PC-3 (cell line): ENCODE data around the gene C10orf71. TPM values are rescaled to one million over a fixed set of nuclear protein-coding genes. Genes with fewer than 3 reads are reported as not detected.

Experiments
- ATAC-seq: fragments of 200-7000 bp; cut with Tn5 transposase; 2 replicates; pipeline ENCODE4 v1.9.1; 2020; ENCODE audit warnings: mild to moderate bottlenecking, moderate library complexity
- BruUV-seq: library from RNA; stranded (reverse); fragments of 400-500 nt; replicated peaks from 2 replicates; lab custom pipeline; 2021; lab: Mats Ljungman, UMichigan
- CTCF ChIA-PET: fragments of 300-600 bp; sonication (Branson Sonifier 250); formaldehyde crosslinking; loops from one replicate; lab custom pipeline; 2022; ENCODE audit warnings: antibody characterized with exemption; lab: Charles Lee
- POLR2A ChIA-PET: fragments of 300-600 bp; sonication (Branson Sonifier 250); formaldehyde crosslinking; loops from one replicate; lab custom pipeline; 2022; ENCODE audit warnings: antibody characterized with exemption; ENCODE audit not compliant: unreplicated experiment; lab: Charles Lee
- DNase-seq: peaks from one replicate; pipeline ENCODE4 v3.0.0-alpha.2; 2015
- H2AFZ ChIP-seq: fragments of 300-600 bp; sonication (generic); 2 replicates; pipeline ENCODE4 v1.6.0; 2016; ENCODE audit warnings: antibody characterized with exemption, low read length
- H3F3A ChIP-seq: fragments of 300-600 bp; sonication (generic); one replicate; pipeline ENCODE4 v1.6.0; 2017; ENCODE audit warnings: antibody characterized with exemption, low read length, control low read depth, mild to moderate bottlenecking; ENCODE audit not compliant: unreplicated experiment
- H3K27ac ChIP-seq: fragments of 300-600 bp; sonication (generic); 2 replicates; pipeline ENCODE4 v1.5.1; 2016; ENCODE audit warnings: mild to moderate bottlenecking, low read length
- H3K27me3 ChIP-seq: fragments of 300-600 bp; sonication (generic); 2 replicates; pipeline ENCODE4 v1.6.1; 2016; ENCODE audit warnings: low read length, mixed read lengths
- H3K36me3 ChIP-seq: fragments of 300-600 bp; sonication (generic); 2 replicates; pipeline ENCODE4 v1.6.1; 2016; ENCODE audit warnings: low read depth, mixed run types, low read length, mixed read lengths
- H3K4me1 ChIP-seq: fragments of 300-600 bp; sonication (generic); 2 replicates; pipeline ENCODE4 v1.5.1; 2016; ENCODE audit warnings: low read length; ENCODE audit not compliant: insufficient read depth
- H3K4me2 ChIP-seq: fragments of 300-600 bp; sonication (generic); 2 replicates; pipeline ENCODE4 v1.6.0; 2016; ENCODE audit warnings: low read length
- H3K4me3 ChIP-seq: fragments of 300-600 bp; sonication (generic); 2 replicates; pipeline ENCODE4 v1.5.1; 2016; ENCODE audit warnings: mild to moderate bottlenecking, low read length, mixed read lengths
- H3K79me2 ChIP-seq: fragments of 300-600 bp; sonication (generic); 2 replicates; pipeline ENCODE4 v1.6.1; 2017; ENCODE audit warnings: low read length, mixed read lengths
- H3K9ac ChIP-seq: fragments of 300-600 bp; sonication (generic); 2 replicates; pipeline ENCODE4 v1.6.0; 2016; ENCODE audit warnings: mild to moderate bottlenecking, low read length
- H3K9me2 ChIP-seq: fragments of 300-600 bp; sonication (generic); replicated peaks from 2 replicates; pipeline ENCODE4 v1.6.1; 2016; ENCODE audit warnings: mixed run types, low read length, mixed read lengths
- H3K9me3 ChIP-seq: fragments of 300-600 bp; sonication (generic); 2 replicates; pipeline ENCODE4 v1.6.1; 2016; ENCODE audit warnings: low read length, mixed read lengths
- H4K20me1 ChIP-seq: fragments of 300-600 bp; sonication (generic); 2 replicates; pipeline ENCODE4 v1.6.1; 2016; ENCODE audit warnings: low read length, mixed read lengths
- CTCF ChIP-seq: fragments of 300-600 bp; sonication (generic); conservative IDR thresholded peaks from 2 replicates; pipeline ENCODE4 v1.5.1; 2017; ENCODE audit warnings: antibody characterized with exemption, low read depth, mild to moderate bottlenecking, low read length
- EZH2 ChIP-seq: fragments of 300-600 bp; sonication (generic); IDR thresholded peaks from one replicate; pipeline ENCODE4 v1.6.1; 2017; ENCODE audit warnings: antibody characterized with exemption, mild to moderate bottlenecking, low read length; ENCODE audit not compliant: unreplicated experiment
- EZH2phosphoT487 ChIP-seq: fragments of 300-600 bp; sonication (generic); IDR thresholded peaks from 2 replicates; pipeline ENCODE4 v1.6.1; 2018; ENCODE audit warnings: mild to moderate bottlenecking, antibody characterized with exemption, low read length, borderline replicate concordance
- intact Hi-C: fragments of 100-400 bp; cut with micrococcal nuclease; formaldehyde crosslinking; loops from 2 replicates; pipeline ENCODE4 v1.9.0; 2023
- total RNA-seq: library from RNA; depleted of rRNA; stranded (reverse); fragments of >200 nt; gene quantifications from 2 replicates; pipeline ENCODE4 v1.2.3, GENCODE V29; 2014

C10orf71 gene
- total RNA-seq, 1 experiment from 2014 or later = not detected

GRCh38 chr10:49272251-49273081 is 26.5 kb upstream of the C10orf71 start:
- intact Hi-C loops = no loop called here
- POLR2A ChIA-PET = no interaction called here
- Histone ChIP-seq H3K36me3 (no peaks in the 10 kb centered on the region), H3K4me3 (no peak overlapping the region), H3K79me2 (no peaks in the 10 kb centered on the region), H3K9me3 (no peaks in the 10 kb centered on the region), H3K4me2 (no peak overlapping the region), H3K27me3 (peaks cover 63% of the 10 kb centered on the region), H3K4me1 (no peaks in the 10 kb centered on the region), H3K27ac (no peak overlapping the region), H2AFZ (no peak overlapping the region), H3K9ac (no peak overlapping the region), H3F3A (no peaks in the 10 kb centered on the region), H4K20me1 (no peaks in the 10 kb centered on the region), H3K9me2 (no peaks in the 10 kb centered on the region)
- TF ChIP-seq EZH2 (no peak), EZH2phosphoT487 (no peak), CTCF (no peak)
- BruUV-seq = no TSS peak
- DNase-seq = no peak
- no peak for ATAC-seq
- CTCF ChIA-PET = no interaction called here

GRCh38 chr10:49273082-49273465 is 25.9 kb upstream of the C10orf71 start:
- no TSS peak for BruUV-seq
- Histone ChIP-seq H3K36me3 (no peaks in the 10 kb centered on the region), H3K9me2 (no peaks in the 10 kb centered on the region), H4K20me1 (no peaks in the 10 kb centered on the region), H3K4me2 (no peak overlapping the region), H3K27me3 (peaks cover 63% of the 10 kb centered on the region), H3K79me2 (no peaks in the 10 kb centered on the region), H3K4me1 (no peaks in the 10 kb centered on the region), H3K9me3 (no peaks in the 10 kb centered on the region), H3F3A (no peaks in the 10 kb centered on the region), H3K27ac (no peak overlapping the region), H3K9ac (no peak overlapping the region), H3K4me3 (no peak overlapping the region), H2AFZ (no peak overlapping the region)
- CTCF ChIA-PET = no interaction called here
- intact Hi-C loops = no loop called here
- ATAC-seq = no peak
- TF ChIP-seq EZH2phosphoT487 (no peak), CTCF (no peak), EZH2 (no peak)
- POLR2A ChIA-PET = no interaction called here
- no peak for DNase-seq

GRCh38 chr10:49273626-49274025 is 25.3 kb upstream of the C10orf71 start:
- ChIA-PET CTCF (no interaction called here), POLR2A (no interaction called here)
- Histone ChIP-seq H3K4me1 (no peaks in the 10 kb centered on the region), H3K27me3 (peaks cover 63% of the 10 kb centered on the region), H3K27ac (no peak overlapping the region), H3K4me3 (no peak overlapping the region), H3K36me3 (no peaks in the 10 kb centered on the region), H2AFZ (no peak overlapping the region), H3K4me2 (no peak overlapping the region), H4K20me1 (no peaks in the 10 kb centered on the region), H3F3A (no peaks in the 10 kb centered on the region), H3K9ac (no peak overlapping the region), H3K79me2 (no peaks in the 10 kb centered on the region), H3K9me2 (no peaks in the 10 kb centered on the region), H3K9me3 (no peaks in the 10 kb centered on the region)
- no TSS peak for BruUV-seq
- no peak for TF ChIP-seq EZH2phosphoT487
- no peak for TF ChIP-seq EZH2
- TF ChIP-seq CTCF = no peak
- no peak for DNase-seq
- ATAC-seq = no peak
- intact Hi-C loops = no loop called here
